ENCODE results near the gene CBLB.

Gene CBLB

GRCh38 chr3:105837947-105838346, 30.9 kb downstream of the CBLB start:
- no peak overlapping the region for H3K4me3 ChIP-seq (ENCODE audit: low read length)
- H3K36me3 ChIP-seq (replicated peaks; ENCODE audit: low read depth, low read length) = no peaks in the 10 kb centered on the region
- no peaks in the 10 kb centered on the region for H3K79me2 ChIP-seq (ENCODE audit: low read length)
- 0 out of 2 replicates have a peak, but pooled peaks cover 5% of the 10 kb centered on the region for H3K27me3 ChIP-seq (ENCODE audit: low read depth, low read length)
- H3K9me3 ChIP-seq (ENCODE audit: insufficient read depth, low read length) = no peaks in the 10 kb centered on the region
- no peak overlapping the region for H3K27ac ChIP-seq (ENCODE audit: low read length)
- no peak overlapping the region for H2AFZ ChIP-seq (ENCODE audit: low read depth, low read length)
- no peak for TF ChIP-seq CTCF (IDR thresholded peaks at IDR 0.05; ENCODE audit: low read depth, low read length)
- TF ChIP-seq EZH2phosphoT487 (IDR thresholded peaks at IDR 0.05; ENCODE audit: low read depth) = no peak
- H3K4me1 ChIP-seq (ENCODE audit: low read length) = peaks cover 32% of the 10 kb centered on the region
- no peaks in the 10 kb centered on the region for H4K20me1 ChIP-seq (ENCODE audit: insufficient read depth, low read length)
- H3K4me2 ChIP-seq (ENCODE audit: low read length) = peak overlapping the region; percentile 29
- no peak overlapping the region for H3K9ac ChIP-seq (ENCODE audit: low read length)

DNA sequence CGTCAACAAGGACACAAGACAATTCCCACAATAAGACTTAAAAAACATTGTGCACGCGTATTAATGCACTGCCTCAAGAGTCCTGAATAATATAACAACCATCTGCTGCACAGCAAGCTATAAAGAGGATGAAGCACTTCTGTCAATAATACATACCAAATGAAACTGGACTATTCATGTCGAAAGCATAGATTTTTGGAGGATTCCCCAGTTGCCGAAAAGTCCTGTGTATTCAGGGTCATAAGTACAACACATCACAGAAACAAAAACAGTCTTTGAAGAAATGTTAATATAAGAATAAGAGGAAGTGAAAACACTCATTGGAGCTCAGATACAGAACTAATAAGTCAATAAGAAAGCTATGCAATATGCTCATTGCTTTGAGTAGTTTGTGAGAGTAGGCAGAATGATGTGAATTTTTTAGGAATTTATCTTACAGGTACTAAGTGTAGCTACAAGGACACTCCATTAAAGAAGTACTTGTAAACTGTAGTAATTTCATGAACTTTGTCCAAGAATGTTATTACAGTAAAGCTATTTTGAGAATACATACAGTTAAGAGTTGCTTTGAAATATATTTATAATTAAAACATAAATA, 31.6 kb downstream of the CBLB start:
- 0 out of 2 replicates have a peak, but pooled peaks cover 5% of the 10 kb centered on the region for H3K27me3 ChIP-seq (ENCODE audit: low read depth, low read length)
- H3K4me2 ChIP-seq (ENCODE audit: low read length) = peak overlapping the region; percentile 93
- no peaks in the 10 kb centered on the region for H3K9me3 ChIP-seq (ENCODE audit: insufficient read depth, low read length)
- H3K36me3 ChIP-seq (replicated peaks; ENCODE audit: low read depth, low read length) = no peaks in the 10 kb centered on the region
- no peaks in the 10 kb centered on the region for H4K20me1 ChIP-seq (ENCODE audit: insufficient read depth, low read length)
- H3K4me3 ChIP-seq (ENCODE audit: low read length) = peak overlapping the region; percentile 73
- peak overlapping the region; percentile 45 for H3K27ac ChIP-seq (ENCODE audit: low read length)
- H2AFZ ChIP-seq (ENCODE audit: low read depth, low read length) = no peak overlapping the region
- TF ChIP-seq CTCF (IDR thresholded peaks at IDR 0.05; ENCODE audit: low read depth, low read length) = no peak
- TF ChIP-seq EZH2phosphoT487 (IDR thresholded peaks at IDR 0.05; ENCODE audit: low read depth) = peak; percentile 90
- H3K9ac ChIP-seq (ENCODE audit: low read length) = peak overlapping the region; percentile 40; the same call in 1 of the 2 replicates
- no peaks in the 10 kb centered on the region for H3K79me2 ChIP-seq (ENCODE audit: low read length)
- peaks cover 32% of the 10 kb centered on the region for H3K4me1 ChIP-seq (ENCODE audit: low read length)

- Histone ChIP-seq H4K20me1 (ENCODE audit: insufficient read depth, low read length) (no peaks in the 10 kb centered on the region), H3K4me2 (ENCODE audit: low read length) (peak overlapping the region; percentile 93), H3K9ac (ENCODE audit: low read length) (peak overlapping the region; percentile 40), H3K36me3 (replicated peaks; ENCODE audit: low read depth, low read length) (no peaks in the 10 kb centered on the region), H2AFZ (ENCODE audit: low read depth, low read length) (no peak overlapping the region), H3K4me3 (ENCODE audit: low read length) (peak overlapping the region; percentile 73), H3K9me3 (ENCODE audit: insufficient read depth, low read length) (no peaks in the 10 kb centered on the region), H3K27ac (ENCODE audit: low read length) (peak overlapping the region; percentile 45), H3K27me3 (ENCODE audit: low read depth, low read length) (0 out of 2 replicates have a peak, but pooled peaks cover 5% of the 10 kb centered on the region), H3K4me1 (ENCODE audit: low read length) (peaks cover 32% of the 10 kb centered on the region), H3K79me2 (ENCODE audit: low read length) (no peaks in the 10 kb centered on the region)
- no peak for TF ChIP-seq CTCF (IDR thresholded peaks at IDR 0.05; ENCODE audit: low read depth, low read length)
- TF ChIP-seq EZH2phosphoT487 (IDR thresholded peaks at IDR 0.05; ENCODE audit: low read depth) = no peak
Observed at GRCh38 chr3:105836533-105836932, 32.3 kb downstream of the CBLB start.

DNA sequence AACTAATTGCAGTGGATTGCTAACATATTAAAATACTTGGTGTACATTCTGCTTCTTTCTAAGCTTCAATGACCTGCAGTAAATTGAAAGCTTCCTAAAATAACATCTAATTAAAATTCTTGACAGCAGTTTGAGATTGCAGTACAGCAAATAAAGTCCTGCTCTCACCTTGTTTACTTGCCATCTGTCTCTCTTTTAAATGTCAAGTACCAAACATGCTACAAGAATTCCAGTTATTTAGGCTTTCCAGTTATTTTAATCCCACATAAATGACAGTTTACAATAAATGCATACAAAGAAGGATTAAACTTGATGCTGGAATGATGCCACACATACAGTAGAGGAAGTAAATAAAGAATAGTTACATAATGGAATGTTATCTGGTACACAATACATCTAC, 33.2 kb downstream of the CBLB start:
- Histone ChIP-seq H4K20me1 (ENCODE audit: insufficient read depth, low read length) (no peaks in the 10 kb centered on the region), H3K4me3 (ENCODE audit: low read length) (0 out of 2 replicates have a peak overlapping the region, but pooled peaks have one; percentile 16), H3K79me2 (ENCODE audit: low read length) (no peaks in the 10 kb centered on the region), H3K27ac (ENCODE audit: low read length) (no peak overlapping the region), H2AFZ (ENCODE audit: low read depth, low read length) (no peak overlapping the region), H3K9me3 (ENCODE audit: insufficient read depth, low read length) (no peaks in the 10 kb centered on the region), H3K4me2 (ENCODE audit: low read length) (peak overlapping the region; percentile 93), H3K36me3 (replicated peaks; ENCODE audit: low read depth, low read length) (no peaks in the 10 kb centered on the region), H3K27me3 (ENCODE audit: low read depth, low read length) (0 out of 2 replicates have a peak, but pooled peaks cover 5% of the 10 kb centered on the region), H3K4me1 (ENCODE audit: low read length) (peaks cover 40% of the 10 kb centered on the region), H3K9ac (ENCODE audit: low read length) (no peak overlapping the region)
- TF ChIP-seq CTCF (IDR thresholded peaks at IDR 0.05; ENCODE audit: low read depth, low read length) = no peak
- TF ChIP-seq EZH2phosphoT487 (IDR thresholded peaks at IDR 0.05; ENCODE audit: low read depth) = no peak

Measured in OCI-LY3 (cell line).